ENCODE data around the gene HDAC4. TPM values are rescaled to one million over a fixed set of nuclear protein-coding genes. Genes with fewer than 3 reads are reported as not detected.

HDAC4 gene
- total and polyA plus RNA-seq, 10 of the 15 experiments (the other 5 are each of a cell fraction or from before 2014, with no cell fraction given), result 0.22 to 15.7 (median 4.8) TPM

DNA sequence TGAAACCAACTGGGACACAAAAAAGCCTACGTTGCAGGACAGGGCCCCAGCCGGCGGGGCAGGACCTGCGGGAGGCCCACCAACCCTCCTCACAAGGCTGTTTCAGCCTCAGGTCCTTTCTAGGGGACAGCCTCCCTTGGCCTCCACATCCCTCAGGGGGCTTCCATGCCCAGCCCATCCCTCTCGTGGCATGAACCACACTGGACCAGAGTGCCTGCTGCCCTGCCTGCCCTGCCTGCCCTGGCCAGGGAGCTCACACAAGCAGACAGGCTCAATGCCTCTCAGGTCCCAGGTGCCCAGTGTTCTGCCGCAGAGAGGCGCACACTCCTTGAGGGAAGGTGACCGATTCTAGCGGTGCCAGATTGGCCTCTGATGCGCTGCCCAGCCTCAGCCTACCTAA, 57.4 kb downstream of the HDAC4 start:
- Histone ChIP-seq H3K36me3 (ENCODE audit: control insufficient read depth in 2 of 2, insufficient read depth in 2 of 2, low read length in 1 of 2) (no peaks in the 10 kb centered on the region), H3K9me3 (replicated peaks; ENCODE audit: control insufficient read depth, insufficient read depth, low read length) (no peaks in the 10 kb centered on the region; the same call in 2 of the 3 replicates), H4K20me1 (ENCODE audit: control insufficient read depth, insufficient read depth) (peaks cover 3% of the 10 kb centered on the region; the same call in 1 of the 2 replicates), H3K4me1 (ENCODE audit: control insufficient read depth, insufficient read depth, low read length) (peaks cover 7% of the 10 kb centered on the region), H3K9ac (ENCODE audit: control insufficient read depth, insufficient read depth, low read length) (no peak overlapping the region), H3K4me3 (no peak overlapping the region), H3K79me2 (ENCODE audit: control insufficient read depth, insufficient read depth, low read length) (no peaks in the 10 kb centered on the region), H3K27me3 (replicated peaks in 1 of 2; ENCODE audit: control insufficient read depth in 2 of 2, insufficient read depth in 2 of 2, low read length in 1 of 2) (no peaks in the 10 kb centered on the region), H3K27ac (ENCODE audit: control insufficient read depth, insufficient read depth) (no peak overlapping the region), H3K4me2 (ENCODE audit: control insufficient read depth, insufficient read depth) (no peak overlapping the region), H2AFZ (ENCODE audit: control insufficient read depth, low read depth, low read length) (no peak overlapping the region)
- no TSS peak for BruUV-seq (replicated peaks)
- SMC1A ChIA-PET (ENCODE audit: uncharacterized antibody, unreplicated experiment), result no interaction called here
- CTCF ChIA-PET, result no interaction called here
- RAD21 ChIA-PET (ENCODE audit: unreplicated experiment), result no interaction called here
- 94% methylated on average over 10 of the region's 10 CpGs for WGBS (ENCODE audit: insufficient coverage, insufficient replicate concordance, low lambda C conversion rate, missing lambda C conversion rate)
- intact Hi-C loops (cut with micrococcal nuclease; ENCODE audit: unreplicated experiment) (no loop called here), in situ Hi-C loops (cut with MboI) (no loop called here)
- TF ChIP-seq CHD4 (IDR thresholded peaks at IDR 0.05) (no peak), HCFC1 (IDR thresholded peaks at IDR 0.05; ENCODE audit: low read length) (no peak), HDAC6 (IDR thresholded peaks at IDR 0.05; ENCODE audit: unreplicated experiment) (no peak), MYB (IDR thresholded peaks at IDR 0.05; ENCODE audit: borderline replicate concordance, low read depth, low read length) (no peak), CEBPB (IDR thresholded peaks at IDR 0.05; ENCODE audit: borderline replicate concordance in 1 of 2, low read depth in 2 of 2, low read length in 2 of 2) (no peak), JUNB (IDR thresholded peaks at IDR 0.05) (no peak)
- TF ChIP-seq, protein P1, sequence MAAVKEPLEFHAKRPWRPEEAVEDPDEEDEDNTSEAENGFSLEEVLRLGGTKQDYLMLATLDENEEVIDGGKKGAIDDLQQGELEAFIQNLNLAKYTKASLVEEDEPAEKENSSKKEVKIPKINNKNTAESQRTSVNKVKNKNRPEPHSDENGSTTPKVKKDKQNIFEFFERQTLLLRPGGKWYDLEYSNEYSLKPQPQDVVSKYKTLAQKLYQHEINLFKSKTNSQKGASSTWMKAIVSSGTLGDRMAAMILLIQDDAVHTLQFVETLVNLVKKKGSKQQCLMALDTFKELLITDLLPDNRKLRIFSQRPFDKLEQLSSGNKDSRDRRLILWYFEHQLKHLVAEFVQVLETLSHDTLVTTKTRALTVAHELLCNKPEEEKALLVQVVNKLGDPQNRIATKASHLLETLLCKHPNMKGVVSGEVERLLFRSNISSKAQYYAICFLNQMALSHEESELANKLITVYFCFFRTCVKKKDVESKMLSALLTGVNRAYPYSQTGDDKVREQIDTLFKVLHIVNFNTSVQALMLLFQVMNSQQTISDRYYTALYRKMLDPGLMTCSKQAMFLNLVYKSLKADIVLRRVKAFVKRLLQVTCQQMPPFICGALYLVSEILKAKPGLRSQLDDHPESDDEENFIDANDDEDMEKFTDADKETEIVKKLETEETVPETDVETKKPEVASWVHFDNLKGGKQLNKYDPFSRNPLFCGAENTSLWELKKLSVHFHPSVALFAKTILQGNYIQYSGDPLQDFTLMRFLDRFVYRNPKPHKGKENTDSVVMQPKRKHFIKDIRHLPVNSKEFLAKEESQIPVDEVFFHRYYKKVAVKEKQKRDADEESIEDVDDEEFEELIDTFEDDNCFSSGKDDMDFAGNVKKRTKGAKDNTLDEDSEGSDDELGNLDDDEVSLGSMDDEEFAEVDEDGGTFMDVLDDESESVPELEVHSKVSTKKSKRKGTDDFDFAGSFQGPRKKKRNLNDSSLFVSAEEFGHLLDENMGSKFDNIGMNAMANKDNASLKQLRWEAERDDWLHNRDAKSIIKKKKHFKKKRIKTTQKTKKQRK (IDR thresholded peaks at IDR 0.05; ENCODE audit: low read depth, low read length), result no peak
- TF ChIP-seq, protein P2, sequence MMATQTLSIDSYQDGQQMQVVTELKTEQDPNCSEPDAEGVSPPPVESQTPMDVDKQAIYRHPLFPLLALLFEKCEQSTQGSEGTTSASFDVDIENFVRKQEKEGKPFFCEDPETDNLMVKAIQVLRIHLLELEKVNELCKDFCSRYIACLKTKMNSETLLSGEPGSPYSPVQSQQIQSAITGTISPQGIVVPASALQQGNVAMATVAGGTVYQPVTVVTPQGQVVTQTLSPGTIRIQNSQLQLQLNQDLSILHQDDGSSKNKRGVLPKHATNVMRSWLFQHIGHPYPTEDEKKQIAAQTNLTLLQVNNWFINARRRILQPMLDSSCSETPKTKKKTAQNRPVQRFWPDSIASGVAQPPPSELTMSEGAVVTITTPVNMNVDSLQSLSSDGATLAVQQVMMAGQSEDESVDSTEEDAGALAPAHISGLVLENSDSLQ (IDR thresholded peaks at IDR 0.05), result no peak
- TF ChIP-seq, protein P3, sequence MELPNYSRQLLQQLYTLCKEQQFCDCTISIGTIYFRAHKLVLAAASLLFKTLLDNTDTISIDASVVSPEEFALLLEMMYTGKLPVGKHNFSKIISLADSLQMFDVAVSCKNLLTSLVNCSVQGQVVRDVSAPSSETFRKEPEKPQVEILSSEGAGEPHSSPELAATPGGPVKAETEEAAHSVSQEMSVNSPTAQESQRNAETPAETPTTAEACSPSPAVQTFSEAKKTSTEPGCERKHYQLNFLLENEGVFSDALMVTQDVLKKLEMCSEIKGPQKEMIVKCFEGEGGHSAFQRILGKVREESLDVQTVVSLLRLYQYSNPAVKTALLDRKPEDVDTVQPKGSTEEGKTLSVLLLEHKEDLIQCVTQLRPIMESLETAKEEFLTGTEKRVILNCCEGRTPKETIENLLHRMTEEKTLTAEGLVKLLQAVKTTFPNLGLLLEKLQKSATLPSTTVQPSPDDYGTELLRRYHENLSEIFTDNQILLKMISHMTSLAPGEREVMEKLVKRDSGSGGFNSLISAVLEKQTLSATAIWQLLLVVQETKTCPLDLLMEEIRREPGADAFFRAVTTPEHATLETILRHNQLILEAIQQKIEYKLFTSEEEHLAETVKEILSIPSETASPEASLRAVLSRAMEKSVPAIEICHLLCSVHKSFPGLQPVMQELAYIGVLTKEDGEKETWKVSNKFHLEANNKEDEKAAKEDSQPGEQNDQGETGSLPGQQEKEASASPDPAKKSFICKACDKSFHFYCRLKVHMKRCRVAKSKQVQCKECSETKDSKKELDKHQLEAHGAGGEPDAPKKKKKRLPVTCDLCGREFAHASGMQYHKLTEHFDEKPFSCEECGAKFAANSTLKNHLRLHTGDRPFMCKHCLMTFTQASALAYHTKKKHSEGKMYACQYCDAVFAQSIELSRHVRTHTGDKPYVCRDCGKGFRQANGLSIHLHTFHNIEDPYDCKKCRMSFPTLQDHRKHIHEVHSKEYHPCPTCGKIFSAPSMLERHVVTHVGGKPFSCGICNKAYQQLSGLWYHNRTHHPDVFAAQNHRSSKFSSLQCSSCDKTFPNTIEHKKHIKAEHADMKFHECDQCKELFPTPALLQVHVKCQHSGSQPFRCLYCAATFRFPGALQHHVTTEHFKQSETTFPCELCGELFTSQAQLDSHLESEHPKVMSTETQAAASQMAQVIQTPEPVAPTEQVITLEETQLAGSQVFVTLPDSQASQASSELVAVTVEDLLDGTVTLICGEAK (IDR thresholded peaks at IDR 0.05; ENCODE audit: borderline replicate concordance), result no peak
- ATAC-seq, result no peak
- no peak for DNase-seq (ENCODE audit: low read depth, low spot score)
- POLR2A ChIA-PET, result no interaction called here
- FAIRE-seq, result no peak

All from GM12878 (cell line).